Stimulated activated CD4-positive, alpha-beta T cell treated with anti-CD3 and anti-CD28 coated beads, Interleukin-2, amount 100 ng/mL, for 48 hours (primary cell): ENCODE results near the gene SPG7.

Experiments used
- DNase-seq, 2 donors: peaks; one replicate each; pipeline ENCODE4 v3.0.0-alpha.2; 2020

SPG7 gene

GRCh38 chr16:89548344-89549006, 40.3 kb downstream of the SPG7 start:
- DNase-seq = no peak

GRCh38 chr16:89549007-89549700, 41.0 kb downstream of the SPG7 start:
- no peak for DNase-seq

- DNase-seq = no peak
These were observed 42.3 kb downstream of the SPG7 start for GRCh38 chr16:89550421-89551007.

GRCh38 chr16:89552329-89552728, 44.1 kb downstream of the SPG7 start:
- no peak for DNase-seq

- no peak for DNase-seq
These were observed 44.7 kb downstream of the SPG7 start for GRCh38 chr16:89552913-89553312.

GRCh38 chr16:89553733-89554132, 45.5 kb downstream of the SPG7 start:
- no peak for DNase-seq

- no peak for DNase-seq
These were observed 46.1 kb downstream of the SPG7 start for GRCh38 chr16:89554343-89554742.

GRCh38 chr16:89555265-89555664, 47.1 kb downstream of the SPG7 start:
- DNase-seq = no peak

GRCh38 chr16:89555780-89556179, 47.6 kb downstream of the SPG7 start:
- no peak for DNase-seq

- peak; percentile 88 to 94 for DNase-seq
These were observed 48.8 kb downstream of the SPG7 start for GRCh38 chr16:89556750-89557689.

- no peak for DNase-seq
These were observed 49.7 kb downstream of the SPG7 start for GRCh38 chr16:89557690-89558490.

- DNase-seq = peak; percentile 86 to 89
These were observed 52.4 kb downstream of the SPG7 start, which contains the start of gene RPL13 for GRCh38 chr16:89560378-89561141. Gene RPL13 (plus strand): TSS chr16:89560682. CDS start chr16:89560960, 278 bp downstream.

GRCh38 chr16:89561142-89561883, 53.1 kb downstream of the SPG7 start:
- DNase-seq = no peak

GRCh38 chr16:89561884-89562599, 53.8 kb downstream of the SPG7 start:
- DNase-seq = no peak

- no peak for DNase-seq
These were observed 54.7 kb downstream of the SPG7 start for GRCh38 chr16:89562939-89563338.

- peak in 1 of 2 donors; percentile 20 for DNase-seq
These were observed 55.6 kb downstream of the SPG7 start for GRCh38 chr16:89563639-89564392.

GRCh38 chr16:89564476-89565255, 56.5 kb downstream of the SPG7 start:
- peak; percentile 31 to 34 for DNase-seq

- no peak for DNase-seq
These were observed 57.0 kb downstream of the SPG7 start for GRCh38 chr16:89565256-89565505.
